Subcutaneous adipose tissue (tissue), 4 donors: ENCODE data around the gene SIRPA. TPM values are rescaled to one million over a fixed set of nuclear protein-coding genes. Genes with fewer than 3 reads are reported as not detected.

ENCODE experiments used
- CTCF ChIP-seq: fragments of 450-650 bp; IDR thresholded peaks from one replicate; pipeline ENCODE4 v1.5.1; 2016; ENCODE audit warnings: low read depth, mild to moderate bottlenecking, control low read depth, antibody characterized with exemption, moderate library complexity
- total RNA-seq, 4 donors: library from RNA; depleted of rRNA; stranded (reverse); fragments of >200 nt; gene quantifications; one replicate each; pipeline ENCODE4 v1.1.0, GENCODE V29; 2016

SIRPA gene
- total RNA-seq, 4 donors from 2014 or later: 35.0 to 101 (median 53.1) TPM

- no peak for TF ChIP-seq CTCF
These were observed 20.0 kb upstream of the SIRPA start for GRCh38 chr20:1875183-1875554.

GRCh38 chr20:1875762-1876161 is 19.4 kb upstream of the SIRPA start:
- no peak for TF ChIP-seq CTCF

- TF ChIP-seq CTCF: no peak
These were observed 18.8 kb upstream of the SIRPA start for GRCh38 chr20:1876217-1876921.

- TF ChIP-seq CTCF: no peak
These were observed 18.1 kb upstream of the SIRPA start for GRCh38 chr20:1876975-1877608.

GRCh38 chr20:1877609-1878200 is 17.5 kb upstream of the SIRPA start:
- no peak for TF ChIP-seq CTCF

- TF ChIP-seq CTCF: no peak
These were observed 15.8 kb upstream of the SIRPA start for GRCh38 chr20:1879369-1879768.

GRCh38 chr20:1879934-1880333 is 15.3 kb upstream of the SIRPA start:
- no peak for TF ChIP-seq CTCF
